Measurements from ENCODE around the gene RYR2. TPM values are rescaled to one million over a fixed set of nuclear protein-coding genes. Genes with fewer than 3 reads are reported as not detected.
A peak's percentile ranks its signal among the peaks of the same experiment; 100 is the strongest.

Gene RYR2
- total RNA-seq, 1 donor from 2014 or later = 47.0 TPM

DNA sequence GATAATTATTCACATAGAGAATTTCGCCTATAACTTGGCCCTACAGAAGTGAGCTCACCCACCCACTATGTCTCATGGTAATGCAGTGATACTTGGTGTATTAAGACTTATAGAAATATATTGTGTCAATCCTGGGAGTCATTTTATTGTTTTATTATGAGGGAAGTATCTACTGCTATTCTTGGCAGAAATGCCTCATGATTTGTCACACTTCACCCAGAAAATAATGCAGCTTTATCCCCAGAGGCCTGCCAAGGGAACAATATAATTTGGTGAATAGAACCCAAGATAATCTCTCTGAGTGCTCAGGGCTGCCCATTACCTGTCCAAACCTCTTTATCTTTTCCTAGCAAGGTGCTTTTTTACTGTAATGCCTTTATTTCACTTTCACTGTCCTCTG, 750.7 kb downstream of the RYR2 start:
- Mint-ChIP-seq H3K4me3 (ENCODE audit: unreplicated experiment) (no peak overlapping the region), H3K27me3 (ENCODE audit: unreplicated experiment) (no peaks in the 10 kb centered on the region), H3K9me3 (ENCODE audit: unreplicated experiment) (peaks cover 1% of the 10 kb centered on the region), H3K4me1 (ENCODE audit: low read depth, unreplicated experiment) (peaks cover 2% of the 10 kb centered on the region), H3K36me3 (ENCODE audit: unreplicated experiment) (no peaks in the 10 kb centered on the region), H3K27ac (ENCODE audit: unreplicated experiment) (no peak overlapping the region)
- TF ChIP-seq, protein P1, sequence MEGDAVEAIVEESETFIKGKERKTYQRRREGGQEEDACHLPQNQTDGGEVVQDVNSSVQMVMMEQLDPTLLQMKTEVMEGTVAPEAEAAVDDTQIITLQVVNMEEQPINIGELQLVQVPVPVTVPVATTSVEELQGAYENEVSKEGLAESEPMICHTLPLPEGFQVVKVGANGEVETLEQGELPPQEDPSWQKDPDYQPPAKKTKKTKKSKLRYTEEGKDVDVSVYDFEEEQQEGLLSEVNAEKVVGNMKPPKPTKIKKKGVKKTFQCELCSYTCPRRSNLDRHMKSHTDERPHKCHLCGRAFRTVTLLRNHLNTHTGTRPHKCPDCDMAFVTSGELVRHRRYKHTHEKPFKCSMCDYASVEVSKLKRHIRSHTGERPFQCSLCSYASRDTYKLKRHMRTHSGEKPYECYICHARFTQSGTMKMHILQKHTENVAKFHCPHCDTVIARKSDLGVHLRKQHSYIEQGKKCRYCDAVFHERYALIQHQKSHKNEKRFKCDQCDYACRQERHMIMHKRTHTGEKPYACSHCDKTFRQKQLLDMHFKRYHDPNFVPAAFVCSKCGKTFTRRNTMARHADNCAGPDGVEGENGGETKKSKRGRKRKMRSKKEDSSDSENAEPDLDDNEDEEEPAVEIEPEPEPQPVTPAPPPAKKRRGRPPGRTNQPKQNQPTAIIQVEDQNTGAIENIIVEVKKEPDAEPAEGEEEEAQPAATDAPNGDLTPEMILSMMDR (IDR thresholded peaks at IDR 0.05; ENCODE audit: partially characterized antibody, unreplicated experiment) = no peak
- DNase-seq = no peak

DNA sequence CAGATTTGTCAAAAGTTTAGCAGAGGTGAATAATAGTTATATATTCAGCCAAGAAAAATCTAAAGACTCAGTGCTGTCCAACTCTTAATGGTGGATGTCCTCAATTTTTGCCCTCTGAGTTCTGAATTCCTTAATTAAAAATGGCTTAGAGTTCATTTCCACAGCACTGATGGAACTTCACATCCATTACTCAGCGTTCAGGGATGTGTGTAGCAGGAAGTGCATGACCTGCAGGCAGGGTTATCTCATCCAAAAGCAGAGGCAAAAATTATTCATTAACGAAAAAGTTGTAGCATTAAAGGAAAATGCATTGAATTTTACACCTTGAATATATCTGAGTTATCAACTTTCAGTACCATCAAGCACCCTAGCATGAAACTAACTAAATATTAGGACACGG, 752.1 kb downstream of the RYR2 start:
- H3K27me3 Mint-ChIP-seq (ENCODE audit: unreplicated experiment) = no peaks in the 10 kb centered on the region
- H3K36me3 Mint-ChIP-seq (ENCODE audit: unreplicated experiment) = no peaks in the 10 kb centered on the region
- TF ChIP-seq, protein P1 (IDR thresholded peaks at IDR 0.05; ENCODE audit: partially characterized antibody, unreplicated experiment) = no peak
- peaks cover 1% of the 10 kb centered on the region for H3K9me3 Mint-ChIP-seq (ENCODE audit: unreplicated experiment)
- H3K4me1 Mint-ChIP-seq (ENCODE audit: low read depth, unreplicated experiment) = peaks cover 2% of the 10 kb centered on the region
- H3K4me3 Mint-ChIP-seq (ENCODE audit: unreplicated experiment) = no peak overlapping the region
- no peak overlapping the region for H3K27ac Mint-ChIP-seq (ENCODE audit: unreplicated experiment)
- no peak for DNase-seq

DNA sequence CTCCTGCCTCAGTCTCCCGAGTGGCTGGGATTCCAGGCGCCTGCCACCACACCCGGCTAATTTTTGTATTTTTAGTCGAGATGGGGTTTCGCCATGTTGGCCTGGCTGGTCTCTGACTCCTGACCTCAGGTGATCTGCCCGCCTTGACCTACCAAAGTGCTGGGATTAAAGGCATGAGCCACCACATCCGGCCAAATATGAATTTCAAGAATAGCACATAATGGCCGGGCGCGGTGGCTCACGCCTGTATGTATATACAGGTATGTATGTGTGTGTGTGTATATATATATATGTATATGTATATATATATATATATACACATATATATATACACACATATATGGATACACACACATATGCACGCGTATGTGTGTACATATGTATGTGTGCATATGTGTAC, 753.6 kb downstream of the RYR2 start:
- DNase-seq = no peak
- Mint-ChIP-seq H3K36me3 (ENCODE audit: unreplicated experiment) (no peaks in the 10 kb centered on the region), H3K4me1 (ENCODE audit: low read depth, unreplicated experiment) (peaks cover 2% of the 10 kb centered on the region), H3K27me3 (ENCODE audit: unreplicated experiment) (no peaks in the 10 kb centered on the region), H3K9me3 (ENCODE audit: unreplicated experiment) (peaks cover 1% of the 10 kb centered on the region), H3K4me3 (ENCODE audit: unreplicated experiment) (no peak overlapping the region), H3K27ac (ENCODE audit: unreplicated experiment) (no peak overlapping the region)
- TF ChIP-seq, protein P1 (IDR thresholded peaks at IDR 0.05; ENCODE audit: partially characterized antibody, unreplicated experiment) = no peak

DNA sequence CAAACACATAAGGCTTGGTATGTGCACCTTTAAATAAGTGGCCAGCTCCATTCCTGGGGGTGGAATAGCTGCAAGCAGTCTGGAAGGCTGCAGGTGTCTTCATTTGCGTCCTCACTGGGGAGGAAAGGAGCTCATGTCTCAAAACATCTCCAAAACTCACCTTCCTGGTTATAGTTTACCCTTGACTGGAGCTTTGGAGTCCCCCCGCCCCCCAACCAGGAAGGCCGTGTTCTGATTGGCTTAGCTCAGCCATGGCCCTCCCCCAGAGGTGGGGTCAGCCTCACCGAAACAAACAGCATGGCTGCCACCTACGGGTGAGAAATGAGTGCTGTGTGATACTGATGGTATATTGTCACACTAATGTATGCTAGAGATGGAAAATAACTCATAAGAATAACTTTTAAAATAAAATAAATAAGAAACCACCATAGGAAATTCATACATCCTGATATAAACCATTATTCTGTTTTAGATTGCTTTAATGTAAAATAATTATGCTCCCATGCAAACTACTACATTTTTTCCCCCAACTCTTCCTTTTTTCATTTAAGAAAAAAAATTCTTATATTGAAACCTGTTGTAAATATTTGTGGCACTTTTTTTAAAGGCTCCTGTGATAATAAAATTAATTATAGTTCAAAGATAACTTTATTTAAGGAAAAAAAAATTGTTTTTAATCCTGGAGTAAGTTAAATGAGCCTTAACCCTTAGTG, 757.9 kb downstream of the RYR2 start:
- peaks cover 2% of the 10 kb centered on the region for H3K27me3 Mint-ChIP-seq (ENCODE audit: unreplicated experiment)
- peaks cover 2% of the 10 kb centered on the region for H3K4me1 Mint-ChIP-seq (ENCODE audit: low read depth, unreplicated experiment)
- no peak overlapping the region for H3K27ac Mint-ChIP-seq (ENCODE audit: unreplicated experiment)
- DNase-seq = peak; percentile 82
- H3K36me3 Mint-ChIP-seq (ENCODE audit: unreplicated experiment) = peaks cover 5% of the 10 kb centered on the region
- no peak overlapping the region for H3K4me3 Mint-ChIP-seq (ENCODE audit: unreplicated experiment)
- H3K9me3 Mint-ChIP-seq (ENCODE audit: unreplicated experiment) = peaks cover 5% of the 10 kb centered on the region
- TF ChIP-seq, protein P1 (IDR thresholded peaks at IDR 0.05; ENCODE audit: partially characterized antibody, unreplicated experiment) = peak; percentile 41

DNA sequence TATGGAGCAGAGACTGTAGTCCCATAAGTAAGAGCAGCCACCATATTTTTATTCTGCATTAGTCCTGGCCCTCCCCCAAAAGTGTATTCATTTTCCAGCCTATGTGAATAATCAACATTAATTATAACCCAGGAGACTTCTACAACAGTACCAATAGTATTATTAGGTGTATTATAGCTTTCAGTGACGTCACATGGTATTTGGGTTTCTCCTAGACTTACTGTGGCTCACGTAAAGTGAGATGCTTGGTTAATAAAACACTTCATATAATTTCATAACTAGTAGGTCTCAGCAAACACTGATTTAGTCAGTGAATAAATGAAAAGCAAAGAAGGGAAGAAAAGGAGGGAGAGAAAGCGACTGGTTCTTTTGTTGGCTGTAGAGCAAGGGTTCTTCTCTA, 762.5 kb downstream of the RYR2 start:
- Mint-ChIP-seq H3K27ac (ENCODE audit: unreplicated experiment) (no peak overlapping the region), H3K27me3 (ENCODE audit: unreplicated experiment) (peaks cover 2% of the 10 kb centered on the region), H3K4me1 (ENCODE audit: low read depth, unreplicated experiment) (no peaks in the 10 kb centered on the region), H3K9me3 (ENCODE audit: unreplicated experiment) (peaks cover 5% of the 10 kb centered on the region), H3K4me3 (ENCODE audit: unreplicated experiment) (no peak overlapping the region), H3K36me3 (ENCODE audit: unreplicated experiment) (peaks cover 5% of the 10 kb centered on the region)
- TF ChIP-seq, protein P1 (IDR thresholded peaks at IDR 0.05; ENCODE audit: partially characterized antibody, unreplicated experiment) = no peak
- DNase-seq = no peak
